ENCODE measurements around the gene LRRC56.

GRCh38 chr11:512761-513595 is 24.3 kb upstream of the LRRC56 start:
- no peak for TF ChIP-seq CTCF (conservative IDR thresholded peaks at IDR 0.05; ENCODE audit: low read depth, low read length)
- no peak for TF ChIP-seq EZH2 (IDR thresholded peaks at IDR 0.05; ENCODE audit: borderline replicate concordance, low read depth, low read length, poor library complexity, severe bottlenecking)

All from A673 (cell line).